ENCODE measurements around the gene OR52N1. TPM values are rescaled to one million over a fixed set of nuclear protein-coding genes. Genes with fewer than 3 reads are reported as not detected.

Gene OR52N1
- total RNA-seq, 1 donor from 2014 or later, result not detected

GRCh38 chr11:5783255-5783654 is 7.8 kb downstream of the OR52N1 start, which contains the start of gene OR52N5:
TSS of gene OR52N5 (minus strand) at chr11:5783355. CDS start at chr11:5778634, 4,721 bp downstream.
- TF ChIP-seq CTCF (conservative IDR thresholded peaks at IDR 0.05; ENCODE audit: low read depth, low read length), result no peak
- no peak for DNase-seq (ENCODE audit: low read depth)
- no peak within 1 kb of the TSS for H3K4me3 ChIP-seq (ENCODE audit: low read depth, low read length)

- no peak for TF ChIP-seq CTCF (conservative IDR thresholded peaks at IDR 0.05; ENCODE audit: low read depth, low read length)
- no peak overlapping the region for H3K4me3 ChIP-seq (ENCODE audit: low read depth, low read length)
- no peak for DNase-seq (ENCODE audit: low read depth)
Measured at GRCh38 chr11:5767056-5767455, 24.0 kb downstream of the OR52N1 start.

- no peak for TF ChIP-seq CTCF (conservative IDR thresholded peaks at IDR 0.05; ENCODE audit: low read depth, low read length)
- DNase-seq (ENCODE audit: low read depth), result no peak
- no peak within 1 kb of the TSS for H3K4me3 ChIP-seq (ENCODE audit: low read depth, low read length)
Measured at GRCh38 chr11:5753943-5754342, 37.1 kb downstream of the OR52N1 start, which contains the start of gene OR52N4. TSS of gene OR52N4 (plus strand) at chr11:5754243. CDS start at chr11:5754741, 498 bp downstream.

GRCh38 chr11:5749836-5750235 is 41.2 kb downstream of the OR52N1 start:
- H3K4me3 ChIP-seq (ENCODE audit: low read depth, low read length), result no peak overlapping the region
- no peak for TF ChIP-seq CTCF (conservative IDR thresholded peaks at IDR 0.05; ENCODE audit: low read depth, low read length)
- no peak for DNase-seq (ENCODE audit: low read depth)

GRCh38 chr11:5746614-5747013 is 44.5 kb downstream of the OR52N1 start:
- H3K4me3 ChIP-seq (ENCODE audit: low read depth, low read length), result no peak overlapping the region
- TF ChIP-seq CTCF (conservative IDR thresholded peaks at IDR 0.05; ENCODE audit: low read depth, low read length), result no peak
- no peak for DNase-seq (ENCODE audit: low read depth)

GRCh38 chr11:5738431-5738830 is 52.6 kb downstream of the OR52N1 start:
- DNase-seq (ENCODE audit: low read depth), result no peak
- H3K4me3 ChIP-seq (ENCODE audit: low read depth, low read length), result no peak overlapping the region
- no peak for TF ChIP-seq CTCF (conservative IDR thresholded peaks at IDR 0.05; ENCODE audit: low read depth, low read length)

- H3K4me3 ChIP-seq (ENCODE audit: low read depth, low read length), result no peak overlapping the region
- no peak for TF ChIP-seq CTCF (conservative IDR thresholded peaks at IDR 0.05; ENCODE audit: low read depth, low read length)
- DNase-seq (ENCODE audit: low read depth), result no peak
Measured at GRCh38 chr11:5737670-5738392, 53.2 kb downstream of the OR52N1 start.

Data from epithelial cell of proximal tubule (primary cell).